Natural killer cell (primary cell): ENCODE measurements around the gene GJC2. TPM values are rescaled to one million over a fixed set of nuclear protein-coding genes. Genes with fewer than 3 reads are reported as not detected.
A peak's percentile ranks its signal among the peaks of the same experiment; 100 is the strongest.

Source experiments
- ATAC-seq, 3 donors: fragments of 150-1000 bp in 2 of 3; fragments of 200-7000 bp in 1 of 3; cut with Tn5 transposase; 1 replicate in 1 of 3; 2 replicates in 2 of 3; pipeline ENCODE4 v1.10.0; 2021; ENCODE audit warnings: mild to moderate bottlenecking in 2 of 3, moderate library complexity in 2 of 3
- DNase-seq, 2 donors: peaks; one replicate each; pipeline versions ENCODE4 v3.0.0 to v3.0.0-alpha.2; 2013 to 2021; ENCODE audit warnings: mixed read lengths in 1 of 2
- H3K27ac ChIP-seq: one replicate; pipeline ENCODE4 v1.5.1; 2013; ENCODE audit warnings: mild to moderate bottlenecking, low read length
- H3K27me3 ChIP-seq: one replicate; pipeline ENCODE4 v1.6.1; 2013; ENCODE audit warnings: low read length; ENCODE audit not compliant: control insufficient read depth, insufficient read depth
- H3K36me3 ChIP-seq: one replicate; pipeline ENCODE4 v1.6.1; 2013; ENCODE audit warnings: low read length; ENCODE audit not compliant: control insufficient read depth, insufficient read depth
- H3K4me1 ChIP-seq: one replicate; pipeline ENCODE4 v1.6.1; 2013; ENCODE audit warnings: low read length; ENCODE audit not compliant: control insufficient read depth, insufficient read depth
- H3K4me3 ChIP-seq: one replicate; pipeline ENCODE4 v1.5.1; 2013; ENCODE audit warnings: low read length
- H3K9me3 ChIP-seq: one replicate; pipeline ENCODE4 v1.6.1; 2013; ENCODE audit warnings: low read length; ENCODE audit not compliant: control insufficient read depth, insufficient read depth
- H3K27ac Mint-ChIP-seq, 2 donors: one replicate each; pipeline ENCODE4 v1.8.0; 2022; ENCODE audit warnings: mild to moderate bottlenecking in 2 of 2, mixed read lengths in 2 of 2, moderate library complexity in 1 of 2
- H3K27me3 Mint-ChIP-seq, 2 donors: one replicate each; pipeline ENCODE4 v1.8.0; 2022; ENCODE audit warnings: low read depth in 2 of 2, mixed read lengths in 2 of 2
- H3K36me3 Mint-ChIP-seq: one replicate; pipeline ENCODE4 v1.8.0; 2022; ENCODE audit warnings: mixed read lengths
- H3K4me1 Mint-ChIP-seq, 2 donors: one replicate each; pipeline ENCODE4 v1.8.0; 2022; ENCODE audit warnings: mixed read lengths in 2 of 2
- H3K4me3 Mint-ChIP-seq: one replicate; pipeline ENCODE4 v1.8.0; 2022; ENCODE audit warnings: mild to moderate bottlenecking, moderate library complexity, mixed read lengths
- H3K9me3 Mint-ChIP-seq, 2 donors: one replicate each; pipeline ENCODE4 v1.8.0; 2022; ENCODE audit warnings: mixed read lengths in 2 of 2
- WGBS: methylation state at CpG from one replicate; pipeline ENCODE4 v1.1.7; 2013; ENCODE audit warnings: missing lambda C conversion rate; ENCODE audit not compliant: insufficient coverage; 5-methylcytosine and 5-hydroxymethylcytosine counted together
- intact Hi-C: fragments of 100-400 bp; cut with micrococcal nuclease; formaldehyde crosslinking; loops from one replicate; pipeline ENCODE4 v1.14.2; 2022
- total RNA-seq, 4 donors: library from RNA; stranded (reverse); fragments of 120-200 nt in 1 of 4; gene quantifications; one replicate each; pipeline versions ENCODE4 v1.2.3 to v1.2.4, GENCODE V29; 2013 to 2022
- TF ChIP-seq, protein P1 (sequence below): fragments of 200-600 bp; IDR thresholded peaks from one replicate; pipeline ENCODE4 v1.8.0; 2022; ENCODE audit warnings: antibody characterized with exemption

The GJC2 gene
- total RNA-seq, 3 donors from 2014 or later (not counting 1 experiment from before 2014, with no cell fraction given): 1.0 to 2.2 (median 1.7) TPM

DNA sequence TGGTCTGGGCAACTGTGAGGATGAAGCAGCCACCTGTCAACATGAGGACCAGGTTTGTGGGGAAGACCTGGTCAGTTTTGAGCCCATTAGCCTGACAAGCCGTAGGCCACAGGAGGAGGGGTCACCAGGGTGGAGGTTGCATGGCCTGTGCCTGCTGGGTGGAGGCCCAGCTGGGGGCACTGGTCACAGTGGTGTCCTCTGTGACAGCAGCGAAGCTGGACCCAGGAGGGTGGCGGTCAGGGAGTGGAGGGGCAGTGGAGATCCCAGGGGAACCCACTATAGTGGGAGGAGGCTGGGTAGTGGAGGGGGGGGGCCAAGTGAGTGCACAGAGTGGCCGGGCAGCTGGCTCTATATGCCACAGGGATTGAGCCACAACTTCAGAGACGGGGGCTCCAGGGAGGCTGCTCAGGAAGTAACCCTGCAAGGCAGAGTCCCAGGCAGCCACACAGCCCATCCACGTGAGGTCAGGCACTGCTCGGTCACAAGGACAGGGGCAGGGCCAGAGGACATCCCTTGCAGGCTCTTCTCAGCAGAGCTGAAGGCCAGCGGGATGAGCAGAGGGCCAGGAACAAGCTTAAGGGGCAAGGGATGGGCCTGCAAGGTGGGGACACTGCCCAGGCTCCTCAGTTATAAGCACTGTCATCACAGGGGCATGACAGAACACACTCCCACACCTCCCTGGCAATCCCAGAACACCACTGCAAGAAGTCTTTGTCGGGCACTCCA is 44.3 kb upstream of the GJC2 start:
- no peaks in the 10 kb centered on the region for H3K27me3 ChIP-seq
- no peak for DNase-seq
- ATAC-seq: no peak
- peaks cover 29 to 41% of the 10 kb centered on the region in 2 donors for H3K4me1 Mint-ChIP-seq
- H3K36me3 Mint-ChIP-seq: no peaks in the 10 kb centered on the region
- no peak overlapping the region for H3K27ac Mint-ChIP-seq
- H3K9me3 ChIP-seq: no peaks in the 10 kb centered on the region
- TF ChIP-seq, protein P1, sequence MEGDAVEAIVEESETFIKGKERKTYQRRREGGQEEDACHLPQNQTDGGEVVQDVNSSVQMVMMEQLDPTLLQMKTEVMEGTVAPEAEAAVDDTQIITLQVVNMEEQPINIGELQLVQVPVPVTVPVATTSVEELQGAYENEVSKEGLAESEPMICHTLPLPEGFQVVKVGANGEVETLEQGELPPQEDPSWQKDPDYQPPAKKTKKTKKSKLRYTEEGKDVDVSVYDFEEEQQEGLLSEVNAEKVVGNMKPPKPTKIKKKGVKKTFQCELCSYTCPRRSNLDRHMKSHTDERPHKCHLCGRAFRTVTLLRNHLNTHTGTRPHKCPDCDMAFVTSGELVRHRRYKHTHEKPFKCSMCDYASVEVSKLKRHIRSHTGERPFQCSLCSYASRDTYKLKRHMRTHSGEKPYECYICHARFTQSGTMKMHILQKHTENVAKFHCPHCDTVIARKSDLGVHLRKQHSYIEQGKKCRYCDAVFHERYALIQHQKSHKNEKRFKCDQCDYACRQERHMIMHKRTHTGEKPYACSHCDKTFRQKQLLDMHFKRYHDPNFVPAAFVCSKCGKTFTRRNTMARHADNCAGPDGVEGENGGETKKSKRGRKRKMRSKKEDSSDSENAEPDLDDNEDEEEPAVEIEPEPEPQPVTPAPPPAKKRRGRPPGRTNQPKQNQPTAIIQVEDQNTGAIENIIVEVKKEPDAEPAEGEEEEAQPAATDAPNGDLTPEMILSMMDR: no peak
- H3K27me3 Mint-ChIP-seq: no peaks in the 10 kb centered on the region
- peaks cover 52% of the 10 kb centered on the region for H3K4me1 ChIP-seq
- 95% methylated on average over 9 of the region's 9 CpGs for WGBS
- H3K9me3 Mint-ChIP-seq: no peaks in the 10 kb centered on the region
- intact Hi-C loops: no loop called here
- no peak overlapping the region for H3K27ac ChIP-seq
- H3K4me3 ChIP-seq: no peak overlapping the region
- peaks cover 16% of the 10 kb centered on the region for H3K36me3 ChIP-seq
- H3K4me3 Mint-ChIP-seq: peak overlapping the region; percentile 9

DNA sequence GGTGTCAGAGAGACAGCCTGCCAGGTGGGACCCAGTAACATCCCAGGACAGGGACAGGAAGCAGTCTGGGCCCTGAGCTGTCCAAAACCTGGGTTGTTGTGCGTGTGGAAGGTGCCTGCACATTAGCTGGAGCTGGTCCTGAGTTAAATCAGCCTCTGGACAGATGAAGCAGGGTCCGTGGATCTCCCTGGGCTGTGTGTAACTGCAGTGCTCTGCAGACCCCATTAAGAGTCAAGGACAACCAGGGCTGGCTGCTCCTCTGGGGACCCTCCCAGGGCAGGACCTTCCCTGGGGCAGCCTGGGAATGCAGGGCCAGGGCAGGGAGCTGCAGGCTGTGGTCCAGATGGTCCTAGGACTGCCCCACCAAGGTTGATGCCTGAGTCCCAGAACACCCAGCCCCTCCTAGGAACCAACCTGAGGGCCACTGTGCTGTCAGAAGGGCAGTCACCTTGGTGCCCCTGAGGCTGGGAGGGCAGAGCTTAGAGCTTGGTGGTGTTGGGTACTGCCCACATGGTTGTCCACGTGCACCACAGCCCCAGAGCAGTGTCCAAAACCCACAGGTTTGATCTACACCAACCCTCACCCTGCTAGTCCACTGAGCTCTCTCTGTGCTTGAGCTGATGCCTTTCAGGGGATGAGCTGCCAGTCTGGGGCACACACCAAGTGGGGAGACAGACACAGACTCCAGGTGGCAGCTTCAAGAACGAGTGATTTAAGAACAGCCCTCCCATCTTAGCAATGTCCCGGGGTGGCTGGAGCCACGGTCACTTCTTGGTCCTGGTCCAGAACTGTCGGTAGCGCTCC is 43.5 kb upstream of the GJC2 start:
- Mint-ChIP-seq H3K27me3 (no peaks in the 10 kb centered on the region), H3K36me3 (no peaks in the 10 kb centered on the region), H3K9me3 (no peaks in the 10 kb centered on the region), H3K4me1 (peaks cover 27 to 39% of the 10 kb centered on the region in 2 donors), H3K4me3 (peak overlapping the region; percentile 9), H3K27ac (peak overlapping the region in 1 of 2 donors; percentile 4)
- Histone ChIP-seq H3K36me3 (peaks cover 14% of the 10 kb centered on the region), H3K27ac (no peak overlapping the region), H3K27me3 (no peaks in the 10 kb centered on the region), H3K4me3 (no peak overlapping the region), H3K4me1 (peaks cover 48% of the 10 kb centered on the region), H3K9me3 (no peaks in the 10 kb centered on the region)
- ATAC-seq (no peak), DNase-seq (peak in 1 of 2 donors; percentile 10)
- 91% methylated on average over 8 of the region's 8 CpGs for WGBS
- intact Hi-C loops: no loop called here
- TF ChIP-seq, protein P1: no peak

DNA sequence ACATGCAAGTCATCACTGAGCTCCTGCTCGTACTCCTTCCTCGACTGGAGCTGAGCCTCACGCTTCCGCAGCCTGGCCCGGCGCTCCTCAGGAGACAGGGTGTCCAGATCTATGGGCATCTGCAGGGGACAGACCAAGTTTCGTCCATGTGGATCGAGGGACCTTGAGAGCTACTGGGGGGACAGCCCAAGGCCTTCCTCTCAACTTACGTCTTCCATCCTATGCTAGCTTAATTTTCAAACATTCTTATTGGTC is 43.0 kb upstream of the GJC2 start:
- intact Hi-C loops: no loop called here
- Histone ChIP-seq H3K27me3 (no peaks in the 10 kb centered on the region), H3K36me3 (peaks cover 14% of the 10 kb centered on the region), H3K27ac (no peak overlapping the region), H3K4me1 (peaks cover 43% of the 10 kb centered on the region), H3K4me3 (no peak overlapping the region), H3K9me3 (no peaks in the 10 kb centered on the region)
- TF ChIP-seq, protein P1: no peak
- ATAC-seq (no peak), DNase-seq (no peak)
- no peaks in the 10 kb centered on the region for H3K27me3 Mint-ChIP-seq
- H3K27ac Mint-ChIP-seq: peak overlapping the region in 1 of 2 donors; percentile 4
- no peaks in the 10 kb centered on the region for H3K9me3 Mint-ChIP-seq
- no peaks in the 10 kb centered on the region for H3K36me3 Mint-ChIP-seq
- H3K4me3 Mint-ChIP-seq: peak overlapping the region; percentile 63
- peaks cover 24 to 34% of the 10 kb centered on the region in 2 donors for H3K4me1 Mint-ChIP-seq
- WGBS: 96% methylated on average over 9 of the region's 9 CpGs
